Kidney capillary endothelial cell (primary cell): ENCODE results near the gene TGFBR3.

Experiments
- DNase-seq: peaks from one replicate; pipeline ENCODE4 v3.0.0-alpha.2; 2018; ENCODE audit warnings: low spot score

TGFBR3 gene

DNA sequence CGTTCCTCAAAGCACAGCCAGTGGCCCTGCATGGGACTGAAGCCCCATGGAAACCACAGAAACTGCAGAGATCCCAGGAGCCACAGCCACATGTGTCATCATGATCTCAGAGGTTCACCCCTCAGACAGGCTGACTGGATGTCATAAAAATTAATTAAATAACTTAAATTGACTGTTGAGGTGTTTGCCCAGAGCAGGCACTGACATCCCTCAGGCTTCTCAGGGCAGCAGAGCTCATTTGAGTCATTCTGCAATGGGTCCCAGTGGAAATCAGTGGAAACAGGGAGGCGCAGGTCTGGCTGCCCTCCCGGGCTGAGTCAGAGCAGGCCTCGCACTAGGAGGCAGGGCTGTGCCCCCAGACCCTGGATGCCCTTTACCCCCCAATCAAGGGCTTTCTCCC, 250.2 kb downstream of the TGFBR3 start:
- no peak for DNase-seq

GRCh38 chr1:91633438-91633837, 252.5 kb downstream of the TGFBR3 start:
- DNase-seq, result no peak

DNA sequence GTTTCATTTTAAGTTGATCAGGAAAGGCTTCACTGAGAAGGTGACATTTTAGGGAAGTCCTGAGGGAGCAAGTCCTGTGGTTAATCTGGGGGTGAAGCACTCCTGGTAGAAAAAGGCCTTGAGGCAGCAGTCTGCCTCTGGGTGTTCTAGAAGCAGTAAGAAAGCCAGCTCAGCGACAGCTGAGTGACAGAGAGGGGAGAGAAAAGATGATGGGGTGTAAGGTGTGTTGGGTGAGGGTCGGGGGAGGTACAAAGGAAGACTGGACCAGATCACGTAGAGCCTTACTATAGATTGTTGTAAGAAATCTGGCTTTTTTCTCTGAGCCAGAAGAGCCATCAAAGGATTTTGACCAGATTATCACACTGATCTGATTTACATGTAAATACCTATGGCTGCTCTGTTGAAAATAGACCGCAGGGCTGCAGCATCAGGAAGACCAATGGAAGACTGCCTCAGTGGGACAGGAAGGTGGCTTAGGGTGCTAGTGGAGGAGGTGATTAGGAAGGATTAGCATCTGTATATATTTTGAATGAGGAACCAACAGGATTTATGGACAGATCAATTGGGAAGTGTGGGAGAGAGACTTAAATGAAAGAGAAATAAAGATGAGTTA, 254.1 kb downstream of the TGFBR3 start:
- DNase-seq, result no peak

- DNase-seq, result no peak
These were observed 255.1 kb downstream of the TGFBR3 start for GRCh38 chr1:91630803-91631202.
